Pulmonary artery endothelial cell (primary cell): Measurements from ENCODE around the gene DEPDC4. TPM values are rescaled to one million over a fixed set of nuclear protein-coding genes. Genes with fewer than 3 reads are reported as not detected.

Experiments
- DNase-seq: peaks from one replicate; pipeline ENCODE4 v3.0.0-alpha.2; 2011; ENCODE audit warnings: low read depth, low spot score
- total RNA-seq: library from RNA; depleted of rRNA; stranded (reverse); fragments of >200 nt; gene quantifications from 2 replicates; pipeline ENCODE4 v1.2.3, GENCODE V29; 2014

DEPDC4 gene
- total RNA-seq, 1 donor from 2014 or later = 0.20 TPM

- no peak for DNase-seq
Measured at GRCh38 chr12:100214518-100214917, 52.4 kb downstream of the DEPDC4 start.

- no peak for DNase-seq
Measured at GRCh38 chr12:100213016-100213891, 53.6 kb downstream of the DEPDC4 start.

- DNase-seq = no peak
Measured at GRCh38 chr12:100211698-100212097, 55.2 kb downstream of the DEPDC4 start.

DNA sequence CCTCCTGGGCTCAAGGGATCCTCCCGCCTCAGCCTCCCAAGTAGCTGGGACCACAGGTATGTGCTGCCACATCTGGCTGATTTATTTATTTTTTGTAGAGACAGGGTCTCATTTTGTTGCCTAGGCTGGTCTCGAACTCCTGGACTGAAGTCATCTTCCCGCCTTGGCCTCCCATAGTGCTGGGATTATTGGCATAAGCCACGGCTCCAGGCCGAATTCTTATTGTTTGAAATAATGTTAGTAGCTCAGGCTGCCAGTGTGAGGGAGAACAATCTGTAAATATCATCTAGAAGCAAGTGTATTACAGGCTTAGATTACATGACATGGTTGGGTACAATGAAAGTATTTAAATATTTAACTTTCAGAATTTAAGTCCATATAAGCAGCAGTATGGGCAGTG is 58.0 kb downstream of the DEPDC4 start:
- no peak for DNase-seq

GRCh38 chr12:100207311-100207710 is 59.6 kb downstream of the DEPDC4 start:
- DNase-seq = no peak

- no peak for DNase-seq
Measured at GRCh38 chr12:100201604-100202423, 65.1 kb downstream of the DEPDC4 start.

DNA sequence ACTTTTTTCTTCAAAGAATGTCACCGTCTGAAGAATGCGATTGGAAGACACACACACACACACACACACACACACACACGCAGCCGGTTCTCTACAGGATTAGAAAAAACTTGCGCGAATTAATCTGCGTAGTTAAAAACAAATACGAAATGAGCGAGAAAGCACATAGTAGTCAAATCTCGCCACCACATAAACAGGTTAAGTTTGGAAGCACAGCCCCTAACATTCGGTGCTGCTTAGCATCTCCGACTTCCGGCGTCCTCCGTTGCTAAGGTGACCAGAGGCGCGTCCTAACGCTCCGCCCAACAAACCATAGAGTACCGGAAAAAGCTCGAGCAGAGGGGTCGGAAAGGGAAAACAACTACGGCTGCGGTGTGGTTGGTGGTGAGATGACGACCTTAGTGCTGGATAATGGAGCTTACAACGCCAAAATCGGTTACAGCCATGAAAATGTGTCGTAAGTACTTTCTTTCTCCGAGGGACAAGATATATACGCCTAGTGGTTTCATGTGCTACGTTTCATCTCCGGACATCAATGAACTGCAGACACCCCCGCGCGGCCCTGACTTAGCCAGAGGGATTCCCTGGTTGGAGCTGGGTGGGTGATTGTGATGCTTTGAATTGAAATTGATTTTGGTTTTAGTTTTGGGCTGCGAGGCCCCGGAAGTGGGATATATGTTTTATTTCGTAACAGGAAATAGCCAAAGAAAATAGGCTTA is 66.3 kb downstream of the DEPDC4 start, which contains the start of gene ACTR6:
Gene ACTR6 (plus strand): TSS at position 353 of the 719 bp plus-strand sequence. CDS start 37 bp downstream, at position 390.
- DNase-seq = peak; percentile 81

GRCh38 chr12:100199347-100200149 is 67.3 kb downstream of the DEPDC4 start:
- no peak for DNase-seq

GRCh38 chr12:100199023-100199346 is 67.9 kb downstream of the DEPDC4 start:
- no peak for DNase-seq

- no peak for DNase-seq
Measured at GRCh38 chr12:100197486-100197885, 69.4 kb downstream of the DEPDC4 start.

- no peak for DNase-seq
Measured at GRCh38 chr12:100193085-100193484, 73.8 kb downstream of the DEPDC4 start.

Other genes starting within 250 kb of the DEPDC4 start
- gene BLTP3B, start 124.2 kb downstream of the DEPDC4 start, total RNA-seq = 17.4 and 22.5 TPM in 2 replicates
- gene ACTR6, start 66.3 kb downstream of the DEPDC4 start, total RNA-seq = 10.8 and 12.8 TPM in 2 replicates
- gene SCYL2, start 98 bp upstream of the DEPDC4 start, total RNA-seq = 31.3 and 41.9 TPM in 2 replicates
- gene SLC17A8, start 90.0 kb upstream of the DEPDC4 start, total RNA-seq = not detected in 2 replicates
- not detected in 2 replicates for gene NR1H4, start 206.8 kb upstream of the DEPDC4 start, total RNA-seq